Effector memory CD8-positive, alpha-beta T cell (primary cell): ENCODE data around the gene MAN2A2.

Experiments used
- ATAC-seq: fragments of 150-1000 bp; cut with Tn5 transposase; replicated peaks from 2 replicates; pipeline ENCODE4 v1.10.0; 2021; ENCODE audit warnings: mild to moderate bottlenecking, moderate library complexity
- DNase-seq, 3 experiments: peaks; one replicate each; pipeline ENCODE4 v3.0.0; 2021
- H3K27ac Mint-ChIP-seq, 2 donors: one replicate each; pipeline ENCODE4 v1.8.0; 2022; ENCODE audit warnings: mild to moderate bottlenecking in 2 of 2, mixed read lengths in 2 of 2, moderate library complexity in 2 of 2
- H3K27me3 Mint-ChIP-seq, 2 donors: one replicate each; pipeline ENCODE4 v1.8.0; 2022; ENCODE audit warnings: mixed read lengths in 2 of 2
- H3K36me3 Mint-ChIP-seq: one replicate; pipeline ENCODE4 v1.8.0; 2022; ENCODE audit warnings: mild to moderate bottlenecking, moderate library complexity, mixed read lengths; ENCODE audit not compliant: insufficient read depth
- H3K4me1 Mint-ChIP-seq, 2 donors: one replicate each; pipeline ENCODE4 v1.8.0; 2022; ENCODE audit warnings: low read depth in 2 of 2, mixed read lengths in 2 of 2
- H3K4me3 Mint-ChIP-seq, 2 donors: one replicate each; pipeline ENCODE4 v1.8.0; 2022; ENCODE audit warnings: mild to moderate bottlenecking in 2 of 2, mixed read lengths in 2 of 2, moderate library complexity in 2 of 2
- H3K9me3 Mint-ChIP-seq, 2 donors: one replicate each; pipeline ENCODE4 v1.8.0; 2022; ENCODE audit warnings: mixed read lengths in 2 of 2

MAN2A2 gene

GRCh38 chr15:90946941-90947576 is 44.0 kb downstream of the MAN2A2 start:
- Mint-ChIP-seq H3K27me3 (no peaks in the 10 kb centered on the region), H3K27ac (no peak overlapping the region), H3K4me3 (no peak overlapping the region), H3K4me1 (no peaks in the 10 kb centered on the region), H3K9me3 (no peaks in the 10 kb centered on the region), H3K36me3 (peaks cover 64% of the 10 kb centered on the region)
- no peak for DNase-seq
- ATAC-seq = no peak

GRCh38 chr15:90947577-90948357 is 44.7 kb downstream of the MAN2A2 start:
- Mint-ChIP-seq H3K4me1 (no peaks in the 10 kb centered on the region), H3K27me3 (no peaks in the 10 kb centered on the region), H3K36me3 (peaks cover 57% of the 10 kb centered on the region), H3K9me3 (no peaks in the 10 kb centered on the region), H3K4me3 (no peak overlapping the region), H3K27ac (peak overlapping the region in 1 of 2 donors; percentile 49)
- no peak for ATAC-seq
- DNase-seq = no peak

- ATAC-seq (no peak), DNase-seq (no peak)
- H3K27me3 Mint-ChIP-seq = no peaks in the 10 kb centered on the region
- no peak overlapping the region for H3K27ac Mint-ChIP-seq
- H3K4me1 Mint-ChIP-seq = no peaks in the 10 kb centered on the region
- H3K36me3 Mint-ChIP-seq = peaks cover 51% of the 10 kb centered on the region
- H3K4me3 Mint-ChIP-seq = no peak overlapping the region
- no peaks in the 10 kb centered on the region for H3K9me3 Mint-ChIP-seq
Measured at GRCh38 chr15:90948506-90948905, 45.4 kb downstream of the MAN2A2 start.

- Mint-ChIP-seq H3K4me1 (peaks cover 2 to 7% of the 10 kb centered on the region in 2 donors), H3K4me3 (no peak overlapping the region), H3K9me3 (no peaks in the 10 kb centered on the region), H3K36me3 (peaks cover 42% of the 10 kb centered on the region), H3K27ac (no peak overlapping the region), H3K27me3 (no peaks in the 10 kb centered on the region)
- ATAC-seq (no peak), DNase-seq (no peak)
Measured at GRCh38 chr15:90949979-90950675, 47.0 kb downstream of the MAN2A2 start.

- no peaks in the 10 kb centered on the region for H3K27me3 Mint-ChIP-seq
- no peak for ATAC-seq
Measured at GRCh38 chr15:90950676-90951075, 47.6 kb downstream of the MAN2A2 start.

GRCh38 chr15:90952901-90953677 is 50.0 kb downstream of the MAN2A2 start:
- Mint-ChIP-seq H3K4me1 (peaks cover 3 to 10% of the 10 kb centered on the region in 2 donors), H3K36me3 (peaks cover 26% of the 10 kb centered on the region), H3K4me3 (peak overlapping the region in 1 of 2 donors; percentile 84), H3K27me3 (no peaks in the 10 kb centered on the region), H3K27ac (no peak overlapping the region), H3K9me3 (no peaks in the 10 kb centered on the region)
- DNase-seq (no peak), ATAC-seq (no peak)

More at GRCh38 chr15:90950676-90951075, 47.6 kb downstream of the MAN2A2 start:
- H3K4me3 Mint-ChIP-seq = no peak overlapping the region
- no peaks in the 10 kb centered on the region for H3K9me3 Mint-ChIP-seq
- DNase-seq = no peak
- H3K27ac Mint-ChIP-seq = no peak overlapping the region
- H3K4me1 Mint-ChIP-seq = peaks cover 3 to 10% of the 10 kb centered on the region in 2 donors
- H3K36me3 Mint-ChIP-seq = peaks cover 37% of the 10 kb centered on the region

- peaks cover 3 to 10% of the 10 kb centered on the region in 2 donors for H3K4me1 Mint-ChIP-seq
Measured at GRCh38 chr15:90953947-90954711, 51.0 kb downstream of the MAN2A2 start.

GRCh38 chr15:90954712-90955623 is 51.9 kb downstream of the MAN2A2 start, which contains the start of gene RCCD1:
TSS of gene RCCD1 (plus strand) at chr15:90954884. CDS start at chr15:90956735, 1,851 bp downstream.
- H3K36me3 Mint-ChIP-seq = peaks cover 15% of the 10 kb centered on the region
- peak; percentile 78 to 82 (median 79) for DNase-seq
- peak; percentile 96 for ATAC-seq
- H3K27ac Mint-ChIP-seq = peak within 1 kb of the TSS; percentile 86 to 94
- no peaks in the 10 kb centered on the region for H3K27me3 Mint-ChIP-seq
- H3K9me3 Mint-ChIP-seq = no peaks in the 10 kb centered on the region
- peaks cover 3 to 10% of the 10 kb centered on the region in 2 donors for H3K4me1 Mint-ChIP-seq
- H3K4me3 Mint-ChIP-seq = peak within 1 kb of the TSS; percentile 81 to 84

More at GRCh38 chr15:90953947-90954711, 51.0 kb downstream of the MAN2A2 start:
- Mint-ChIP-seq H3K27me3 (no peaks in the 10 kb centered on the region), H3K9me3 (no peaks in the 10 kb centered on the region), H3K27ac (peak overlapping the region; percentile 86 to 94), H3K36me3 (peaks cover 16% of the 10 kb centered on the region), H3K4me3 (peak overlapping the region; percentile 81 to 84)
- DNase-seq (no peak), ATAC-seq (no peak)

- H3K27me3 Mint-ChIP-seq = no peaks in the 10 kb centered on the region
- H3K9me3 Mint-ChIP-seq = no peaks in the 10 kb centered on the region
- DNase-seq (no peak), ATAC-seq (no peak)
- H3K36me3 Mint-ChIP-seq = peaks cover 18% of the 10 kb centered on the region
- peak overlapping the region in 1 of 2 donors; percentile 86 for H3K27ac Mint-ChIP-seq
- H3K4me3 Mint-ChIP-seq = peak overlapping the region; percentile 81 to 84
- H3K4me1 Mint-ChIP-seq = peaks cover 3 to 10% of the 10 kb centered on the region in 2 donors
Measured at GRCh38 chr15:90955624-90956273, 52.6 kb downstream of the MAN2A2 start.

- no peak overlapping the region for H3K27ac Mint-ChIP-seq
- DNase-seq (peak; percentile 21 to 36 (median 26)), ATAC-seq (no peak)
- H3K4me1 Mint-ChIP-seq = peaks cover 3 to 10% of the 10 kb centered on the region in 2 donors
- peaks cover 22% of the 10 kb centered on the region for H3K36me3 Mint-ChIP-seq
- H3K9me3 Mint-ChIP-seq = no peaks in the 10 kb centered on the region
- H3K27me3 Mint-ChIP-seq = no peaks in the 10 kb centered on the region
- peak overlapping the region; percentile 52 to 84 for H3K4me3 Mint-ChIP-seq
Measured at GRCh38 chr15:90956274-90957030, 53.4 kb downstream of the MAN2A2 start.
